Activated CD8-positive, alpha-beta memory T cell treated with anti-CD3 and anti-CD28 coated beads, Interleukin-2, amount 50 U/mL, for 1 hour (primary cell): ENCODE results near the gene MRPL20.
"Not testable (repeated sequence)": the region's sequence is repeated elsewhere in the genome, so short reads cannot be mapped to it uniquely, and the experiment has no call there.

Source experiments
- DNase-seq: peaks from one replicate; pipeline ENCODE4 v3.0.0-alpha.2; 2020; ENCODE audit errors: extremely low read depth

MRPL20 gene

GRCh38 chr1:1406101-1406820 is 832 bp downstream of the MRPL20 start:
- DNase-seq: no peak

DNA sequence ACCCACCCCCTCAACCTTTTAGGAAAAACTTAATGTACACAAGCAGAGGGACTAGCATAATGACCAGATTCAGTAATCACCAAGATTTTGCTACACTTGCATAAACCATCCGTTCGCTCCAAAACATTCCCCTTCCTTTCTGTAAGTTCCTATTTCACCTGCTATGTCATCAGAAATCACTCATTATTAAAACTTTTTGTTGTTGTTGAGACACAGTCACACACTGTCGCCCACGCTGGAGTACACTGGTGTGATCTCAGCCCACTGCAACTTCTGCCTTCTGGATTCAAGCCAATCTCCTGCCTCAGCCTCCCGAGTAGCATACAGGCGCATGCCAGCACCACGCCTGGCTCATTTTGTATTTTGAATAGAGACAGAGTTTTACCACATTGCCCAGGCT is 3.4 kb downstream of the MRPL20 start:
- DNase-seq: no peak

- DNase-seq: not testable (repeated sequence)
These were observed 4.1 kb downstream of the MRPL20 start for GRCh38 chr1:1402901-1403392.

DNA sequence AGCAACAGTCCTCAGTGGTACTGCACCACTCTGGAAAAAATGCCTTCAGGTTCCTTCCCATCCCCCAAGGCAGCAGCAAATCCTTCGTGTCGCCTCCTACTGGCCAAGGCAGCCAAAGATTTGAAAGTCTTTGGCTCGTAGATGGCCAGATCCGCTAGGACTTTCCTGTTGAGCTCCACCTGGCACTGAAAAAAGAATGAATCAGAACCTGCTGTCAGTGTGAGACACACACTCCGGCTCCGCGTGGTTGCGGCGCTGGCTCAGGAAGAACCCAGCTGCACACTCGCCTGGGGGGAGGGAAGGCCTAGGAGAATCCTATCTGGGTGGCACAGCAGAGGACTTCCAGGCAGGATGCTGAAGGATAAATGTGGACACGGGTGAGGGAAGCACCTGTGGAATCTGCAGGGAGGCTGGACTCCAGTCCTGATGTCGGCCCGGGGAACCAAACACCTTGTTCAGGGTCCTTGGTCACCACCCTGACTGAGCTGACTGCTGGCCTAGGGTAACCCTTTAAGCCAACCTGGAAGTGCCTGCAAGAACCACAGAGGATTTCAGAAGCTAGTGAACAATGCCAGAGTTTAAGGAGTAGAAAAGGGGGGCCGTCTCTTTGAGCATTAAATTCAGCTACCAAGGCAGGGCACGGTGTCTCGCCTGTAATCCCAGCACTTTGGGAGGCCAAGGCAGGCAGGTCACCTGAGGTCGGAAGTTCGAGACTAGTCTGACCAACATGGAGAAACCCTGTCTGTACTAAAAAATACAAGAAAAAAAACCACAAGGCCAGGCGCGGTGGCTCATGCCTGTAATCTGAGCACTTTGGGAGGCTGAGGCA is 4.8 kb downstream of the MRPL20 start:
- no peak for DNase-seq

DNA sequence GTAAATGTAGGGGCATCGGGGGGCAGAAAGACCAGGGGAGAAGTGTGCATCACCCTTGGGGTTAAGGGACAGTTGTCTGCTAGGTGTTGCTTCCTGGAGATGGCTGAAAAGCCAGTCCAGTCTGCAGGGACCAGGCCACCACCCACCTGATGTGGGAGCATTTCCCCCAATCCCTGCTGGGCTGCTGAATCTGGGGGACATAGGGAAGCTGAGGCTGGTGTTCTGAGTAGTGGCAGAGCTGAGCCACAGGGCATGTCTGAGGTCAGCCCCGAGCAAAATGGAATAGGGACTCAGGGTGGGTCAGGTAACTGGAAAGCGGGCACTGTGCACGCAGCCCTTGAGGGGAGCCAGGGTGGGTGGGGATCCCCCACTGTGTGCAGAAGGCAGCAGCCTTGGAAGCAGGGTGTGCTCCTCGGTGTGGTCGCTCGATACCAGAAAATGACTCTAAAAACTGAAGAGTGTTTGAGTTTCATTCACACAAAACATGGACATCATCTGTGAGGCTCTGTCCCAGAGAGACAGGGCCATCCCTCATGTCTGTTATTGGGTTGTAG is 5.6 kb downstream of the MRPL20 start:
- no peak for DNase-seq

GRCh38 chr1:1400576-1401456 is 6.3 kb downstream of the MRPL20 start:
- DNase-seq: no peak

GRCh38 chr1:1399872-1400575 is 7.1 kb downstream of the MRPL20 start:
- no peak for DNase-seq

GRCh38 chr1:1399187-1399871 is 7.8 kb downstream of the MRPL20 start, which contains the start of gene CCNL2:
CCNL2 (minus strand) TSS chr1:1399335; CDS start chr1:1399306, 29 bp downstream.
- DNase-seq: peak; percentile 95

- no peak for DNase-seq
These were observed 8.4 kb downstream of the MRPL20 start for GRCh38 chr1:1398677-1399186.

DNA sequence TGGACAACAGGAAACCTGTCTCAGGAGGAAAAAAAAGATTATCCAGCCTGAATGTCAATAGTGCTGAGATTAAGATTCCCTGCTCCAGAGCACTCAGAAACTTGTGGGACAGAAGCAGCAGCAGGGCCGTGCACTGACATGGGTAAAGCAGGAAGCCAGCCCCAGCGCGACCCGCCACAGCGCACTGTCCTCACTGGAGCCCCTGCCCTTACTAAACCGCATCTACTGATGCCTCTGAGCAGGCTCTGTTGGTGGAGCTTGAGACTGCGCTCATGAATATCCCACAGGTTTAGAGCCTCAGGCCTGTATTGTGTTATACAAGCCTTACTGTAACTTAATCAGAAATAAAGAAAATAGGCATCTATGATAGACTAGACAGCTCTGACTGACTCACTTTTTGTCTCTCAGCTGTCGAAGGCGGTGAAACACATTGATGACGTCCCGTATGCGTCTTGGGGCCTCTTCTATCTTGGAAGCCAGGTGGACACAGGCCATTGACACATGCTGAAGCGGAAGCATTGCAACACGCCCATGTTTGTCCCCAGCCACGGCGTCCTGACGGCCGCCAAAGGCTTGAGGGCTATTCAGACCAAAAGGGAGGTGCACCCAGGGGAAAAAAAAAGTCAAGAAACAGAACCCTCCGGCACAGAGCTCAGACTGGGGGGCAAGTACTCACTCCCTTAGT is 9.1 kb downstream of the MRPL20 start:
- no peak for DNase-seq

DNA sequence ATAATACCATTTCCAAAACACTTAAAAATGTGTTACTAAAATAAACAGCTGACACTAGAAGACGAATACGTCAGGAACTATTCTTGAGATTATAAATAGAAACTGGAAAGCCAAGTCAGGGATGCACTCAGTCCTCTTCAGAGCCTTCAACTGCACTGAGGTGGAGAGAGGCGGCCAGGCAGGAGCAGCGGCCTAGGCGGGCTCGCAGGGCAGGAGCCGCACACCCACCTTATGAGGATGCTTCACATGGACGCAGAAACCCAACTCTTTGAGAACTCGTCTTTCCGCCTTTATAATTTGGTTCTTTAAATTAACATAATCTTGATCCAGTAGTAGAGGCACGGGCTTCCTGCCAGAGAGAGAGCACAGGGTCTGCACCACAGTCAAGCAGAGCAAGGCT is 11.9 kb downstream of the MRPL20 start:
- no peak for DNase-seq

GRCh38 chr1:1394116-1394515 is 13.0 kb downstream of the MRPL20 start:
- DNase-seq: no peak

DNA sequence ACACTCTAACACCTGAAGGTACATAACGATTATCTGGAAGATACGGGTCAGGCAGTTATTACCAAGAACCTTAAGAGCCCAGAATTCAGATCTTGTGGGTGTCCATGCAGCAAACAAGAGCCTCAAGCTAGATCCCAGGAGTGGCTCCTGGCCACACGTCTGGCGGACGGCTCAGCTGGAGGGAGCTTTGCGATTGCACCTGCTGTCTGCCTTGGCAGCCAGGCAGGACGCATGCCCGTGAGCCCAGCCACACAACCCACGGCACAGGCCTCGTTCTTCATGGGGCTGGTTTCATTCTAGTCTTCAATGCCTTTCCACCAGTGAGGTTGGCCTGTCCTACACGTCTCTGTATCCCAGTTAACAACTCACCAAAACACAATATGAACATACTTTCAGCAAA is 13.7 kb downstream of the MRPL20 start:
- no peak for DNase-seq

DNA sequence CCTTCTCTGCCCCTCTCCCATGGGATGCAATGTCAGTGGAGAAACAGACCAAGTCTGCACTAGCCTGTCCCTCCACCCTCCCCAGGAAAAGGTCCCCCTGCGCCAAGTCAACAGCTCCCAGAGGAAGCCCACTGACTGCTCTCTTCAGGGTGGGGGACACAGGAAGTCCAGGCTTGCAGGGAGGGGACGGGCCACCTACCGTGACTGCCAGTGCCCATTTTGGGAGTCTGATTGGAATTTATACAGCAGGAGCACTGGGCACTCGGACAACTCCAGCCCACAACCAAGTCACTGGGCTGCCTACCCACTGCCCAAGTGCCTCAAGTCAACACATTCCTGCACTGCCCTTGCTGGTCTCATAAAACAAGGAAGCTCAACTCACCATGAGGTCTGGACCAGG is 14.1 kb downstream of the MRPL20 start:
- no peak for DNase-seq

GRCh38 chr1:1391225-1391624 is 15.9 kb downstream of the MRPL20 start:
- no peak for DNase-seq

- no peak for DNase-seq
These were observed 16.4 kb downstream of the MRPL20 start for GRCh38 chr1:1390675-1391074.

DNA sequence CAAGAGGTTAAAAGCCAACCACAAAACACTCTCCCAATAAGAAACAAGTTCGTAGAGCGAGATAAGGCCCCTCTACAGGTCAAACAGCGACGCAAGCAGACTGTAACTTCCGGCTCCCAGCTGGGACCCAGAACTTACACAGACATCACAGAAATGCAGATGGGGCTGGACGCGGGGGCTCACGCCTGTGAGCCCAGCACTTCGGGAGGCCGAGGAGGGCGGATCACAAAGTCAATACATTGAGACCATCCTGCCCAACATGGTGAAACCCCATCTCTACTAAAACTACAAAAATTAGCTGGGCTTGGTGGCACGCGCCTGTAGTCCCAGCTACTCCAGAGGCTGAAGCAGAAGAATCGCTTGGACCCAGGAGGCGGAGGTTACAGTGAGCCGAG is 19.0 kb downstream of the MRPL20 start:
- no peak for DNase-seq

DNA sequence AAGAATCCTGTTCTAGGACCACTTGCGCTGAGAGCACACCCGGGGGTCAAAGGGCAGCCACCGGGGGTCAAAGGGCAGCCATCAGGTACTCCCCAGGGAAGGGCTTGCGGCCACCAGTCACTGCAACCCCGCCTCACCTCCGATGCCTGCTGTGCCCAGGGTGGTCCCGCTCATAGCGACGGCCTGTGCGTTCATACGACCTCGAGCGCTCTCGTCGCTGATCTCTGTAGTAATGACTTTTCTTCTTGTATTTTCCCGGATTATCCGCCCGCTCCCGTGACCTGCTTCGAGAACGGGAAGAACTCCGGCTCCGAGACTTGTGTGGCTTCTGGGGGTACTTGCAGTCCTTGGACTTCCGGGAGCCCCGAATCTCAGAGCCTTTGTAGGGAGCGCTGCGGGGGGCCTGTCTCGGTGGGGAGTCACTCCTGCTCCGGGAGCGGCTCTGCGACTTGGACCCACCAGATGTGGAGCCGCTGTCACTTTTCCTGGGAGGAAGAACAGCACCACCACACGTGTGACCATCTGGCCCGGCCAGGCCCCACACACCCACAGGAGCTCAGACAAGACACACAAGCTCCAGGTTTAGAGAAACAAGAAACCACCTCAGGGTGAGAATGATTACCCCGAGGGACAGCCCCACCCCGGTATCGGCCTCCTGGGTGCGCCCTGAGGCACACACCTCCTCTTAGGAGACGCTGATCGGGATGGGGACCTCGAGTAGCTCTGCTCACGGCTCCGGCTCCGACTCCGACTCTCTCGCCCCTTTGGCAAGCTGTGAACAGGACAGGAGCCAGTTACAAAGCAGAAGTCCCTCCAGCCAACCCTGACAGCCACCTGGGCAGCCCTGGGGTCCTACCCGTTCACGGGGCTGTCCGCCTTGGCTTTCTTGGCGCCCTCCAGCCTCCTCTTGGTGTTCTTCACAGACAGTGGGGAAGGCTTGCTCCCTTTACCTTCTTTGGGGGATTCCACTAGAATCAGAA is 19.7 kb downstream of the MRPL20 start:
- DNase-seq: no peak
